Measurements from ENCODE around the gene KRTAP12-4.

GRCh38 chr21:44632067-44632466, 22.4 kb downstream of the KRTAP12-4 start:
- TF ChIP-seq CTCF (IDR thresholded peaks at IDR 0.05; ENCODE audit: insufficient read depth, low read length), result no peak
- no peak for TF ChIP-seq GABPA (IDR thresholded peaks at IDR 0.05; ENCODE audit: low read depth)
- TF ChIP-seq REST (IDR thresholded peaks at IDR 0.05; ENCODE audit: insufficient replicate concordance, low read depth), result no peak
- TF ChIP-seq POLR2AphosphoS5 (IDR thresholded peaks at IDR 0.05; ENCODE audit: low read depth), result no peak
- TF ChIP-seq SPI1 (IDR thresholded peaks at IDR 0.05; ENCODE audit: borderline replicate concordance, low read depth), result no peak

All from HL-60 (cell line).